Esophagus muscularis mucosa (tissue), 3 donors: Measurements from ENCODE around the gene POLH.

Experiments
- POLR2AphosphoS5 ChIP-seq, 2 donors: sonication (generic); formaldehyde crosslinking; IDR thresholded peaks; one replicate each; pipeline ENCODE4 v1.6.1; 2017; ENCODE audit warnings: antibody characterized with exemption in 2 of 2
- TF ChIP-seq, protein P1 (sequence below), 3 experiments: fragments of 200-600 bp in 2 of 3; fragments of 450-650 bp in 1 of 3; sonication (generic) in 2 of 3; IDR thresholded peaks; one replicate each; pipeline ENCODE4 v1.5.1; 2017 to 2019; ENCODE audit warnings: antibody characterized with exemption in 3 of 3, mild to moderate bottlenecking in 2 of 3, moderate library complexity in 1 of 3

DNA sequence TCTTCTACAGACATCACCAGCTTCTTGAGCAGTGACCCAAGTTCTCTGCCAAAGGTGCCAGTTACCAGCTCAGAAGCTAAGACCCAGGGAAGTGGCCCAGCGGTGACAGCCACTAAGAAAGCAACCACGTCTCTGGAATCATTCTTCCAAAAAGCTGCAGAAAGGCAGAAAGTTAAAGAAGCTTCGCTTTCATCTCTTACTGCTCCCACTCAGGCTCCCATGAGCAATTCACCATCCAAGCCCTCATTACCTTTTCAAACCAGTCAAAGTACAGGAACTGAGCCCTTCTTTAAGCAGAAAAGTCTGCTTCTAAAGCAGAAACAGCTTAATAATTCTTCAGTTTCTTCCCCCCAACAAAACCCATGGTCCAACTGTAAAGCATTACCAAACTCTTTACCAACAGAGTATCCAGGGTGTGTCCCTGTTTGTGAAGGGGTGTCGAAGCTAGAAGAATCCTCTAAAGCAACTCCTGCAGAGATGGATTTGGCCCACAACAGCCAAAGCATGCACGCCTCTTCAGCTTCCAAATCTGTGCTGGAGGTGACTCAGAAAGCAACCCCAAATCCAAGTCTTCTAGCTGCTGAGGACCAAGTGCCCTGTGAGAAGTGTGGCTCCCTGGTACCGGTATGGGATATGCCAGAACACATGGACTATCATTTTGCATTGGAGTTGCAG, 37.9 kb downstream of the POLH start:
- no peak for TF ChIP-seq POLR2AphosphoS5 (IDR thresholded peaks at IDR 0.05)
- TF ChIP-seq, protein P1, sequence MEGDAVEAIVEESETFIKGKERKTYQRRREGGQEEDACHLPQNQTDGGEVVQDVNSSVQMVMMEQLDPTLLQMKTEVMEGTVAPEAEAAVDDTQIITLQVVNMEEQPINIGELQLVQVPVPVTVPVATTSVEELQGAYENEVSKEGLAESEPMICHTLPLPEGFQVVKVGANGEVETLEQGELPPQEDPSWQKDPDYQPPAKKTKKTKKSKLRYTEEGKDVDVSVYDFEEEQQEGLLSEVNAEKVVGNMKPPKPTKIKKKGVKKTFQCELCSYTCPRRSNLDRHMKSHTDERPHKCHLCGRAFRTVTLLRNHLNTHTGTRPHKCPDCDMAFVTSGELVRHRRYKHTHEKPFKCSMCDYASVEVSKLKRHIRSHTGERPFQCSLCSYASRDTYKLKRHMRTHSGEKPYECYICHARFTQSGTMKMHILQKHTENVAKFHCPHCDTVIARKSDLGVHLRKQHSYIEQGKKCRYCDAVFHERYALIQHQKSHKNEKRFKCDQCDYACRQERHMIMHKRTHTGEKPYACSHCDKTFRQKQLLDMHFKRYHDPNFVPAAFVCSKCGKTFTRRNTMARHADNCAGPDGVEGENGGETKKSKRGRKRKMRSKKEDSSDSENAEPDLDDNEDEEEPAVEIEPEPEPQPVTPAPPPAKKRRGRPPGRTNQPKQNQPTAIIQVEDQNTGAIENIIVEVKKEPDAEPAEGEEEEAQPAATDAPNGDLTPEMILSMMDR (IDR thresholded peaks at IDR 0.05) = no peak
